ENCODE results near the gene CDH13. TPM values are rescaled to one million over a fixed set of nuclear protein-coding genes. Genes with fewer than 3 reads are reported as not detected.

CDH13 gene
- total and polyA plus RNA-seq, 10 of the 15 experiments (the other 5 are each of a cell fraction or from before 2014, with no cell fraction given) = under 0.01 to 0.05 TPM; not detected in 8

GRCh38 chr16:83615953-83616350 is 989.2 kb downstream of the CDH13 start:
- ChIA-PET RAD21 (ENCODE audit: unreplicated experiment) (no interaction called here), SMC1A (ENCODE audit: uncharacterized antibody, unreplicated experiment) (no interaction called here), CTCF (no interaction called here), POLR2A (no interaction called here)
- Histone ChIP-seq H3K27ac (ENCODE audit: control insufficient read depth, insufficient read depth) (no peak overlapping the region), H3K79me2 (ENCODE audit: control insufficient read depth, insufficient read depth, low read length) (no peaks in the 10 kb centered on the region), H3K4me1 (ENCODE audit: control insufficient read depth, insufficient read depth, low read length) (no peaks in the 10 kb centered on the region), H3K9me3 (replicated peaks; ENCODE audit: control insufficient read depth, insufficient read depth, low read length) (no peaks in the 10 kb centered on the region), H2AFZ (ENCODE audit: control insufficient read depth, low read depth, low read length) (no peak overlapping the region), H3K27me3 (replicated peaks in 1 of 2; ENCODE audit: control insufficient read depth in 2 of 2, insufficient read depth in 2 of 2, low read length in 1 of 2) (no peaks in the 10 kb centered on the region), H3K4me3 (no peak overlapping the region), H3K4me2 (ENCODE audit: control insufficient read depth, insufficient read depth) (no peak overlapping the region), H4K20me1 (ENCODE audit: control insufficient read depth, insufficient read depth) (no peaks in the 10 kb centered on the region), H3K9ac (ENCODE audit: control insufficient read depth, insufficient read depth, low read length) (no peak overlapping the region), H3K36me3 (ENCODE audit: control insufficient read depth in 2 of 2, insufficient read depth in 2 of 2, low read length in 1 of 2) (no peaks in the 10 kb centered on the region)
- no TSS peak for BruUV-seq (replicated peaks)
- 59% methylated on average over 8 of the region's 8 CpGs for WGBS (ENCODE audit: insufficient coverage, insufficient replicate concordance, low lambda C conversion rate, missing lambda C conversion rate)
- in situ Hi-C loops (cut with MboI) = no loop called here
- DNase-seq (ENCODE audit: low read depth, low spot score) (no peak), ATAC-seq (no peak), FAIRE-seq (no peak)
- TF ChIP-seq PAX8 (IDR thresholded peaks at IDR 0.05) (no peak), CBFB (IDR thresholded peaks at IDR 0.05; ENCODE audit: low read depth) (no peak), BHLHE40 (IDR thresholded peaks at IDR 0.05; ENCODE audit: borderline replicate concordance in 1 of 2, low read depth in 2 of 2, low read length in 1 of 2) (no peak), NFXL1 (IDR thresholded peaks at IDR 0.05; ENCODE audit: borderline replicate concordance) (no peak), KAT2A (conservative IDR thresholded peaks at IDR 0.05; ENCODE audit: control insufficient read depth, low read depth, low read length) (no peak)
- intact Hi-C loops (cut with micrococcal nuclease; ENCODE audit: unreplicated experiment) = no loop called here

- ChIA-PET CTCF (no interaction called here), RAD21 (ENCODE audit: unreplicated experiment) (no interaction called here), POLR2A (no interaction called here), SMC1A (ENCODE audit: uncharacterized antibody, unreplicated experiment) (no interaction called here)
- BruUV-seq (replicated peaks) = no TSS peak
- H3K27ac ChIP-seq (ENCODE audit: control insufficient read depth, insufficient read depth) = no peak overlapping the region
- DNase-seq (ENCODE audit: low read depth, low spot score) (no peak), ATAC-seq (no peak), FAIRE-seq (no peak)
- in situ Hi-C loops (cut with MboI) = no loop called here
- no peaks in the 10 kb centered on the region for H3K79me2 ChIP-seq (ENCODE audit: control insufficient read depth, insufficient read depth, low read length)
- H3K4me2 ChIP-seq (ENCODE audit: control insufficient read depth, insufficient read depth) = no peak overlapping the region
- intact Hi-C loops (cut with micrococcal nuclease; ENCODE audit: unreplicated experiment) = no loop called here
- no peak overlapping the region for H3K9ac ChIP-seq (ENCODE audit: control insufficient read depth, insufficient read depth, low read length)
- H3K4me1 ChIP-seq (ENCODE audit: control insufficient read depth, insufficient read depth, low read length) = no peaks in the 10 kb centered on the region
- no peaks in the 10 kb centered on the region for H3K36me3 ChIP-seq (ENCODE audit: control insufficient read depth in 2 of 2, insufficient read depth in 2 of 2, low read length in 1 of 2)
- WGBS (ENCODE audit: insufficient coverage, insufficient replicate concordance, low lambda C conversion rate, missing lambda C conversion rate) = 23% methylated on average over 11 of the region's 12 CpGs
- H3K27me3 ChIP-seq (replicated peaks in 1 of 2; ENCODE audit: control insufficient read depth in 2 of 2, insufficient read depth in 2 of 2, low read length in 1 of 2) = no peaks in the 10 kb centered on the region
- no peak overlapping the region for H2AFZ ChIP-seq (ENCODE audit: control insufficient read depth, low read depth, low read length)
- H3K4me3 ChIP-seq = no peak overlapping the region
- no peaks in the 10 kb centered on the region for H3K9me3 ChIP-seq (replicated peaks; ENCODE audit: control insufficient read depth, insufficient read depth, low read length)
- H4K20me1 ChIP-seq (ENCODE audit: control insufficient read depth, insufficient read depth) = no peaks in the 10 kb centered on the region
- TF ChIP-seq ATF2 (IDR thresholded peaks at IDR 0.05; ENCODE audit: low read length) (no peak), SUPT20H (IDR thresholded peaks at IDR 0.05; ENCODE audit: borderline replicate concordance, control insufficient read depth, low read depth, low read length) (no peak), IRF4 (IDR thresholded peaks at IDR 0.05; ENCODE audit: low read depth, low read length) (no peak), MTA3 (IDR thresholded peaks at IDR 0.05; ENCODE audit: borderline replicate concordance, low read length) (no peak), ZNF687 (IDR thresholded peaks at IDR 0.05) (no peak), CHD1 (IDR thresholded peaks at IDR 0.05; ENCODE audit: low read depth, low read length) (no peak), NR2C1 (IDR thresholded peaks at IDR 0.05) (no peak), ZNF622 (IDR thresholded peaks at IDR 0.05) (no peak), SREBF1 (IDR thresholded peaks at IDR 0.05; ENCODE audit: low read length) (no peak)
Measured at GRCh38 chr16:83619381-83620150, 992.8 kb downstream of the CDH13 start.
